WTC11 (cell line): ENCODE data around the gene STK32C.

Experiments
- ATF2 ChIP-seq: sonication (generic); formaldehyde crosslinking; IDR thresholded peaks from 2 replicates; pipeline ENCODE4 v1.8.1; 2022; ENCODE audit warnings: low read depth, missing genetic modification reagents, borderline replicate concordance
- CTCF ChIP-seq: fragments of 200-600 bp; IDR thresholded peaks from 2 replicates; pipeline ENCODE4 v1.8.0; 2022; ENCODE audit warnings: antibody characterized with exemption
- FOXJ3 ChIP-seq: sonication (generic); formaldehyde crosslinking; IDR thresholded peaks from 2 replicates; pipeline ENCODE4 v1.9.0; 2021; ENCODE audit warnings: missing genetic modification reagents, mild to moderate bottlenecking, borderline replicate concordance
- HMGXB4 ChIP-seq: sonication (generic); formaldehyde crosslinking; IDR thresholded peaks from 2 replicates; pipeline ENCODE4 v1.8.1; 2023; ENCODE audit warnings: mild to moderate bottlenecking, moderate library complexity, missing genetic modification reagents
- IRF2 ChIP-seq: sonication (generic); formaldehyde crosslinking; IDR thresholded peaks from 2 replicates; pipeline ENCODE4 v1.8.0; 2022; ENCODE audit warnings: low read depth, missing genetic modification reagents, borderline replicate concordance
- RELA ChIP-seq: sonication (generic); formaldehyde crosslinking; IDR thresholded peaks from 2 replicates; pipeline ENCODE4 v1.8.1; 2022; ENCODE audit warnings: missing genetic modification reagents, mild to moderate bottlenecking, borderline replicate concordance
- ZBTB21 ChIP-seq: sonication (generic); formaldehyde crosslinking; IDR thresholded peaks from 2 replicates; pipeline ENCODE4 v1.8.1; 2023; ENCODE audit warnings: mild to moderate bottlenecking, missing genetic modification reagents, borderline replicate concordance

GRCh38 chr10:132300582-132300981 lies 7.2 kb downstream of the STK32C start:
- TF ChIP-seq IRF2, result no peak
- no peak for TF ChIP-seq CTCF
- no peak for TF ChIP-seq FOXJ3 (CRISPR knock-in tag)
- TF ChIP-seq ZBTB21 (CRISPR knock-in tag), result no peak
- TF ChIP-seq HMGXB4 (CRISPR knock-in tag), result no peak
- TF ChIP-seq ATF2 (CRISPR knock-in tag), result no peak
- TF ChIP-seq RELA, result no peak
